H1 (cell line): ENCODE data around the gene PNMA8B. TPM values are rescaled to one million over a fixed set of nuclear protein-coding genes. Genes with fewer than 3 reads are reported as not detected.
A peak's percentile ranks its signal among the peaks of the same experiment; 100 is the strongest.

Experiments
- BCL11A ChIP-seq, 2 experiments: IDR thresholded peaks; one replicate each; pipeline ENCODE4 v1.6.1; 2011; ENCODE audit warnings: low read depth in 2 of 2, low read length in 2 of 2, mild to moderate bottlenecking in 2 of 2
- CEBPB ChIP-seq: IDR thresholded peaks from 2 replicates; pipeline ENCODE4 v1.6.1; 2012; ENCODE audit warnings: low read depth, low read length
- KDM4A ChIP-seq: IDR thresholded peaks from one replicate; pipeline ENCODE4 v1.7.1; 2012; ENCODE audit warnings: low read depth, mild to moderate bottlenecking, moderate library complexity, low read length, inconsistent platforms; ENCODE audit not compliant: severe bottlenecking
- polyA plus RNA-seq, 7 experiments: library from polyadenylated mRNA; depleted of rRNA in 3 of 7; stranded (reverse) in 5 of 7; unstranded in 2 of 7; fragments of >200 nt in 5 of 7; fragments of 200-250 nt in 2 of 7; gene quantifications; 1 replicate in 5 of 7; 2 replicates in 1 of 7; 4 replicates in 1 of 7; pipeline versions ENCODE4 v1.2.1 to v1.2.3, GENCODE V29; 2011 to 2013; ENCODE audit warnings: missing spikeins in 2 of 7, mixed read lengths in 2 of 7
- total RNA-seq: library from RNA; stranded (reverse); fragmentation: NEBNext Ultra II Directional; extraction: Animal tissue kit (Norgen Biotek cat#: 25700); gene quantifications from 2 replicates; pipeline ENCODE4 v1.2.1, GENCODE V29; 2021
- TF ChIP-seq, protein P1 (sequence below): fragments of 300-600 bp; sonication (generic); IDR thresholded peaks from 2 replicates; pipeline ENCODE4 v1.7.1; 2012; ENCODE audit warnings: low read length, moderate library complexity, mild to moderate bottlenecking, inconsistent platforms; ENCODE audit not compliant: insufficient replicate concordance

The PNMA8B gene
- total and polyA plus RNA-seq, 2 of the 8 experiments (the other 6 are each of a cell fraction or from before 2014, with no cell fraction given): 0.48 to 1.4 TPM

DNA sequence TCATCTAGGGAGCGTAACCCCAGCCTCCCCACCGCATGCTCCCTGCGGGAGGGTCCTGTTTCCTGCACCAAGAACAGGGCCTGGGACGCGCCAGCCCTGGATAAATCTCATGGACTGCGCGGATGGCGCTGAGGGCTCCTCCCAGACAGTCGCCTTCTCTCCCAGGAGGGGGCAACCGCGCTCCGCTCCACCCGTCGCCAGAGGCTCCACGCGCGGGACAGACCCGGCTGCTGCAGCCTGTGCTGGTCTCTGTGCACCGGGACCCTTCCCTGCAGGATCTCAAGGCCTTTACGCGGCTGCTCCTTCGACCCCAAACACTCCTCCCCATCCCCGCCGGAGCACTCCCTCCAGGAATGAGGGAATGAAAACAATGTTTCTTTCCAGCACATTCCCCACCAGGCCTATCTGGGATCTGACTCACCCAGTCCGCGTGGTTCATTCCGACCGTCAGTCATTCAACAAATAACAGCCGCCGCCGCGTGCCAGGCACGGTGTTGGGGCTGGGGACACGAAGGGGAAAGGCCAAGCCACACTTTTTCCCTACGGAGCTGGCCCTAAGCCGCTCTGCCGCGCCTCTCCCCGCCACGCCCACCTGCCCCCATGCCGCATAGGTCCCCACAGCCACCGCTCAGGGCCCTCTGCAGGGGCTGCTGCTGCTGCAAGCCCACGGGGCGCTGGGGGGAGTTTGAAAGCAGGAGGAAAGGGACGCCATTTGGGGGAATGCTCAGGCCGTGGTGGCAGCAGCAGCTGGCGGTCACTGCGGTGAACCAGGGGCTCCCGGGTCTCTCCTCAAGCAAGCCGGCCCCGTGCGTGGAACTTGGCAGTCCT, 6.0 kb downstream of the PNMA8B start (continued):
- TF ChIP-seq, protein P1, sequence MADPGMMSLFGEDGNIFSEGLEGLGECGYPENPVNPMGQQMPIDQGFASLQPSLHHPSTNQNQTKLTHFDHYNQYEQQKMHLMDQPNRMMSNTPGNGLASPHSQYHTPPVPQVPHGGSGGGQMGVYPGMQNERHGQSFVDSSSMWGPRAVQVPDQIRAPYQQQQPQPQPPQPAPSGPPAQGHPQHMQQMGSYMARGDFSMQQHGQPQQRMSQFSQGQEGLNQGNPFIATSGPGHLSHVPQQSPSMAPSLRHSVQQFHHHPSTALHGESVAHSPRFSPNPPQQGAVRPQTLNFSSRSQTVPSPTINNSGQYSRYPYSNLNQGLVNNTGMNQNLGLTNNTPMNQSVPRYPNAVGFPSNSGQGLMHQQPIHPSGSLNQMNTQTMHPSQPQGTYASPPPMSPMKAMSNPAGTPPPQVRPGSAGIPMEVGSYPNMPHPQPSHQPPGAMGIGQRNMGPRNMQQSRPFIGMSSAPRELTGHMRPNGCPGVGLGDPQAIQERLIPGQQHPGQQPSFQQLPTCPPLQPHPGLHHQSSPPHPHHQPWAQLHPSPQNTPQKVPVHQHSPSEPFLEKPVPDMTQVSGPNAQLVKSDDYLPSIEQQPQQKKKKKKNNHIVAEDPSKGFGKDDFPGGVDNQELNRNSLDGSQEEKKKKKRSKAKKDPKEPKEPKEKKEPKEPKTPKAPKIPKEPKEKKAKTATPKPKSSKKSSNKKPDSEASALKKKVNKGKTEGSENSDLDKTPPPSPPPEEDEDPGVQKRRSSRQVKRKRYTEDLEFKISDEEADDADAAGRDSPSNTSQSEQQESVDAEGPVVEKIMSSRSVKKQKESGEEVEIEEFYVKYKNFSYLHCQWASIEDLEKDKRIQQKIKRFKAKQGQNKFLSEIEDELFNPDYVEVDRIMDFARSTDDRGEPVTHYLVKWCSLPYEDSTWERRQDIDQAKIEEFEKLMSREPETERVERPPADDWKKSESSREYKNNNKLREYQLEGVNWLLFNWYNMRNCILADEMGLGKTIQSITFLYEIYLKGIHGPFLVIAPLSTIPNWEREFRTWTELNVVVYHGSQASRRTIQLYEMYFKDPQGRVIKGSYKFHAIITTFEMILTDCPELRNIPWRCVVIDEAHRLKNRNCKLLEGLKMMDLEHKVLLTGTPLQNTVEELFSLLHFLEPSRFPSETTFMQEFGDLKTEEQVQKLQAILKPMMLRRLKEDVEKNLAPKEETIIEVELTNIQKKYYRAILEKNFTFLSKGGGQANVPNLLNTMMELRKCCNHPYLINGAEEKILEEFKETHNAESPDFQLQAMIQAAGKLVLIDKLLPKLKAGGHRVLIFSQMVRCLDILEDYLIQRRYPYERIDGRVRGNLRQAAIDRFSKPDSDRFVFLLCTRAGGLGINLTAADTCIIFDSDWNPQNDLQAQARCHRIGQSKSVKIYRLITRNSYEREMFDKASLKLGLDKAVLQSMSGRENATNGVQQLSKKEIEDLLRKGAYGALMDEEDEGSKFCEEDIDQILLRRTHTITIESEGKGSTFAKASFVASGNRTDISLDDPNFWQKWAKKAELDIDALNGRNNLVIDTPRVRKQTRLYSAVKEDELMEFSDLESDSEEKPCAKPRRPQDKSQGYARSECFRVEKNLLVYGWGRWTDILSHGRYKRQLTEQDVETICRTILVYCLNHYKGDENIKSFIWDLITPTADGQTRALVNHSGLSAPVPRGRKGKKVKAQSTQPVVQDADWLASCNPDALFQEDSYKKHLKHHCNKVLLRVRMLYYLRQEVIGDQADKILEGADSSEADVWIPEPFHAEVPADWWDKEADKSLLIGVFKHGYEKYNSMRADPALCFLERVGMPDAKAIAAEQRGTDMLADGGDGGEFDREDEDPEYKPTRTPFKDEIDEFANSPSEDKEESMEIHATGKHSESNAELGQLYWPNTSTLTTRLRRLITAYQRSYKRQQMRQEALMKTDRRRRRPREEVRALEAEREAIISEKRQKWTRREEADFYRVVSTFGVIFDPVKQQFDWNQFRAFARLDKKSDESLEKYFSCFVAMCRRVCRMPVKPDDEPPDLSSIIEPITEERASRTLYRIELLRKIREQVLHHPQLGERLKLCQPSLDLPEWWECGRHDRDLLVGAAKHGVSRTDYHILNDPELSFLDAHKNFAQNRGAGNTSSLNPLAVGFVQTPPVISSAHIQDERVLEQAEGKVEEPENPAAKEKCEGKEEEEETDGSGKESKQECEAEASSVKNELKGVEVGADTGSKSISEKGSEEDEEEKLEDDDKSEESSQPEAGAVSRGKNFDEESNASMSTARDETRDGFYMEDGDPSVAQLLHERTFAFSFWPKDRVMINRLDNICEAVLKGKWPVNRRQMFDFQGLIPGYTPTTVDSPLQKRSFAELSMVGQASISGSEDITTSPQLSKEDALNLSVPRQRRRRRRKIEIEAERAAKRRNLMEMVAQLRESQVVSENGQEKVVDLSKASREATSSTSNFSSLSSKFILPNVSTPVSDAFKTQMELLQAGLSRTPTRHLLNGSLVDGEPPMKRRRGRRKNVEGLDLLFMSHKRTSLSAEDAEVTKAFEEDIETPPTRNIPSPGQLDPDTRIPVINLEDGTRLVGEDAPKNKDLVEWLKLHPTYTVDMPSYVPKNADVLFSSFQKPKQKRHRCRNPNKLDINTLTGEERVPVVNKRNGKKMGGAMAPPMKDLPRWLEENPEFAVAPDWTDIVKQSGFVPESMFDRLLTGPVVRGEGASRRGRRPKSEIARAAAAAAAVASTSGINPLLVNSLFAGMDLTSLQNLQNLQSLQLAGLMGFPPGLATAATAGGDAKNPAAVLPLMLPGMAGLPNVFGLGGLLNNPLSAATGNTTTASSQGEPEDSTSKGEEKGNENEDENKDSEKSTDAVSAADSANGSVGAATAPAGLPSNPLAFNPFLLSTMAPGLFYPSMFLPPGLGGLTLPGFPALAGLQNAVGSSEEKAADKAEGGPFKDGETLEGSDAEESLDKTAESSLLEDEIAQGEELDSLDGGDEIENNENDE: no peak
- TF ChIP-seq KDM4A: peak; percentile 88
- TF ChIP-seq CEBPB: no peak
- TF ChIP-seq BCL11A (IDR thresholded peaks at IDR 0.05; ENCODE audit: low read depth in 2 of 2, low read length in 2 of 2): no peak
